ENCODE measurements around the gene TASP1.
"Not testable (repeated sequence)": the region's sequence is repeated elsewhere in the genome, so short reads cannot be mapped to it uniquely, and the experiment has no call there.

Gene TASP1

GRCh38 chr20:13395232-13395631 is 243.5 kb downstream of the TASP1 start:
- no peak for DNase-seq

- DNase-seq: no peak
Observed at GRCh38 chr20:13392391-13392790, 246.3 kb downstream of the TASP1 start.

- DNase-seq: no peak
Observed at GRCh38 chr20:13389115-13389514, 249.6 kb downstream of the TASP1 start.

- no peak for DNase-seq
Observed at GRCh38 chr20:13384132-13384531, 254.6 kb downstream of the TASP1 start.

GRCh38 chr20:13382786-13383185 is 255.9 kb downstream of the TASP1 start:
- DNase-seq: no peak

- DNase-seq: not testable (repeated sequence)
Observed at GRCh38 chr20:13380497-13381229, 258.1 kb downstream of the TASP1 start.

GRCh38 chr20:13373400-13373799 is 265.3 kb downstream of the TASP1 start:
- DNase-seq: no peak

- no peak for DNase-seq
Observed at GRCh38 chr20:13364278-13365170, 274.2 kb downstream of the TASP1 start.

GRCh38 chr20:13363473-13363872 is 275.3 kb downstream of the TASP1 start:
- no peak for DNase-seq

- DNase-seq: not testable (repeated sequence)
Observed at GRCh38 chr20:13362165-13362564, 276.6 kb downstream of the TASP1 start.

- DNase-seq: not testable (repeated sequence)
Observed at GRCh38 chr20:13358936-13359335, 279.8 kb downstream of the TASP1 start.

GRCh38 chr20:13357782-13358181 is 280.9 kb downstream of the TASP1 start:
- not testable (repeated sequence) for DNase-seq

- DNase-seq: no peak
Observed at GRCh38 chr20:13356591-13356990, 282.1 kb downstream of the TASP1 start.

- no peak for DNase-seq
Observed at GRCh38 chr20:13355941-13356486, 282.7 kb downstream of the TASP1 start.

- no peak for DNase-seq
Observed at GRCh38 chr20:13355411-13355810, 283.3 kb downstream of the TASP1 start.

- no peak for DNase-seq
Observed at GRCh38 chr20:13353261-13353945, 285.3 kb downstream of the TASP1 start.

GRCh38 chr20:13349235-13349604 is 289.5 kb downstream of the TASP1 start:
- no peak for DNase-seq

GRCh38 chr20:13348311-13349234 is 290.2 kb downstream of the TASP1 start:
- no peak for DNase-seq

- no peak for DNase-seq
Observed at GRCh38 chr20:13344671-13345070, 294.1 kb downstream of the TASP1 start.

GRCh38 chr20:13342469-13343242 is 296.1 kb downstream of the TASP1 start:
- DNase-seq: no peak

GRCh38 chr20:13341737-13342393 is 296.9 kb downstream of the TASP1 start:
- DNase-seq: no peak

All from NCI-H1694 (cell line).